Stimulated activated CD4-positive, alpha-beta T cell treated with anti-CD3 and anti-CD28 coated beads, Interleukin-12 subunit alpha, Interleukin-12 subunit beta, amount 100 ng/mL, for 4 hours (primary cell): ENCODE data around the gene EOLA2.
"Not testable (repeated sequence)": the region's sequence is repeated elsewhere in the genome, so short reads cannot be mapped to it uniquely, and the experiment has no call there.

Experiments
- DNase-seq: peaks from one replicate; pipeline ENCODE4 v3.0.0-alpha.2; 2020

The EOLA2 gene

DNA sequence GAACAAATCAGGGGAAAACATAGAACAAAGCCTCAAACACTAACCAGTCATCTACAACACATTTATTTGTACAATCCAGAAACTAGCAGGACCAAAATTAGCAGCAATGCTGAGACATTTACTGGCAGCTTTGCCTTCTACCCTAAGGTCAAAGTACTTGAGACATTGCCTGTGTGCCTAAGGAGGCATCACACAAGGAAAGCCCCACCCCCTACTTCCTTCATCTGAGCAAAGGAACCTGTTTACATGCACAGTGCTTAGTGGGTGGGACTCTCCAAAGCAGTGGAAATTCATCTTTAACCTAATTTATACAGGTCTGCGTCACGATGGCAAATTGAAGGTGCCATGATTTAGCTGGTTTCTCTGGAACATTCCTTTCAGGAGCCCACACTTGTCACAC lies 6.1 kb downstream of the EOLA2 start:
- not testable (repeated sequence) for DNase-seq

DNA sequence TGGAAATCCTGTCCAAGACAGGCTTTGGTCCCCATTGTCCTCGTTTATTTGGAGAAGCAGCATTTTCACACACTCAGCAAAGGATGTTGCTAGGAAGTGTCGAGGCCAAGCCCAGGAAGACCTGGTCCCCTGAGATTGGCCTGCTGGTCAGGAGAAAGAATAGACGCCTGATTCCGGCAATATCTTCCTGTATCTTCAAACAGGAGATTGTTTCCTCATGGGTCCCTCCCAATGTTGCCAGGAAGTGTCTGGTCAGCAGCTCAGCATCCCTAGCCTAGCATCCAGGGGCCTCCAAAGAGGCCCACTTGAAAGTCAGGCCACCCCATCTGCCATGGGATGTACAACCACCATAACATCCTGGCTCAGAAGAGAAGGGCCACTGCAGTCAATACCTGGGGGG lies 6.9 kb downstream of the EOLA2 start:
- not testable (repeated sequence) for DNase-seq

DNA sequence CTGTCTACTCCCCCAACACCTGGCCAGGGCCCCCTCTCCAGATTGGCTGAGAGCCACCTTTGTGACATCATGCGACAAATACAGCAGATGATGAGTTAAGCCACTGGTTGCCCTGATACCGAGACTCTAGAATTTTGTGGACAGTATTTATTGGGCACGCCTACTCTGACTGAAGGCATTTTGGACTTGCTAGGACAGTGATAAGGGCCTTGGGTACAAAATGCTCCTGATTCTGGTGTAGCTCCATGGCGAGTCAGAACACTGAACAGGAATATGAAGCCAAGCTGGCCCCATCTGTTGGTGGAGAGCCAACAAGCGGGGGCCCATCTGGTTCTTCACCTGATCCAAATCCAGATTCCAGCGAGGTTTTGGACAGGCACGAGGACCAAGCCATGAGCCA lies 8.9 kb downstream of the EOLA2 start, which contains the start of gene HSFX4:
HSFX4 (plus strand) TSS at position 174 of the 400 bp plus-strand sequence; CDS start at position 246, 72 bp downstream.
- DNase-seq = not testable (repeated sequence)

DNA sequence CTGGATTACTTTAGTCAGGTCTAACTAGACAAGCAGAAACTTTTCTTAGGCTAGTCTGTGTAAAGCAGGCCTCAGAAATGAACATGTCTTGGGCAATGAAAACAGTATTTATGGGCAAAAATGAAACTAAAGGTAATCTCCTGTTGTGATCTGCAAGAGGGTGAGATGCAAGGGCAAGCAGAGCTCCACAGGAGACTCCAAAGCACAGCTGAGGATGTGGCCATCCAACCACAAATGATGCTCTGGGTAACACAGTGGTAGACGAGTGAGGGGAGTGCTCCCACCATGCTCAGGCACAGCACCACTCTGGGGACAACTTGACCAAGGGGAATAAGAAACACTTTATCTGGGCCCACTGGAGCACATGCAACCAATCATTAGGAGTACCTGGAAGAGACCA lies 9.7 kb downstream of the EOLA2 start:
- DNase-seq = not testable (repeated sequence)

DNA sequence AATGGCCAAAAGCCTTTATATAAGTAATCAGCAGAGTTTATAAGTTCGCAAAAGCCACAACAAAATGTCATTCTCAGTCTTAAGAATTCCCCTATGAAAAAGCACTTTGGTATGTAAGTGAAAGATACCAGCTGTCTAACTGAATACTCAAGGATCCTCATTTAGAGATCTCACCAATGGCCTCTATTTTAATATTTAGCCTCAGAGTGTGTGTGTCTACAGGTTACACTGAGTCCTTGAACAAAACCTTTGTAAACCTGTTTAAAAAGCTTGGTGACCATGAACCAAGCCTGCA lies 10.4 kb downstream of the EOLA2 start:
- not testable (repeated sequence) for DNase-seq

DNA sequence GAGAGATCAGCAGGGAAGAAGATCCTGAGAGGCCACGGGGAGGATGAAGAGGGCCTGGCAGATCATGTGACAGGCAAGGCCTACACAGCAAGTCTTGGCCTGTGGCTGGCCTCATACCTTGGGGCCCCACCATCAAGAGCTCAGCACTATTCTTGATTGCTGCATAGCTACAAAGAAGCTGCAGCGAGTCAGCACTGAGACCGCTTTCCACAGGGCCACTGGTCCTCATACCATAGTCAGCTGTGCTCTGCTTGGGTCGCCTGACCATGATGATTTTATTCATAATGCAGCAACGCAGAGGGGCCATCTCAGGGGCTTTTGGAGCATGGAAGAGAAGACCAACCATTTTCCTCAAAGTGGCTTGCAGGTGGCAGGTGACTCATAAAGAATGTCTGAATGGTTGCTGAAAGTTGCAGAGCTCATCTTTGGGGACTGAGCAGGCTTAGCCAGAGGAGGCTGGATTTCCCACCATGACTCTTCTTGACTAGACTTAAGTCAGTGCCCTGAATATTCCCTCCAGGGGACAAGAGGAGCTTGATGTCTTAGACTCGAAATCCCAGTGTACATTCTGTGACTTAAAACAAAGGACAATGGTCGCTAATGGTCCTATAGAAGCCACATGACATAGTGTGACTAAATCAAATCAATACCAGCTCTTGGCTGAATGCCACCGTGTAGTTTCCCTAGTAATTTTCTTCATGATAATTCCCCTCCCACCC lies 10.9 kb downstream of the EOLA2 start:
- not testable (repeated sequence) for DNase-seq

DNA sequence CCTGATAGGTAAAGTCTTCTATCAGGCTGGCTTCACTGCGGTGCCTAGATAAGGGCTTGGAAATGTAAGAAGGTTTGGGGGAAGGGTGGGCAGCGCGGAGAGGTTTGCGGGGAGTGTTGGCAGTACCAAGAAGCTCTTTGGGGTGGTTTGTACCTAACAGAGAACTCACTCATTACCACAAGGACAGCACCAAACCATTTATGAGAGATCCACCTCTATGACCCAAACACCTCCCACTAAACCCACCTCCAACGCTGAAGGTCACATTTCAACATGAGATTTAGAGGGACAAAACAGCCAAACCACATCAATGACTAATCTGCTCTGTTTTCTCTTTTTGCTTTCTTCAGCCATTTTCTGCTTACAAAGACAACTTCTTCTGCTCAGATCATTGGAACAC lies 13.9 kb downstream of the EOLA2 start:
- DNase-seq = not testable (repeated sequence)

DNA sequence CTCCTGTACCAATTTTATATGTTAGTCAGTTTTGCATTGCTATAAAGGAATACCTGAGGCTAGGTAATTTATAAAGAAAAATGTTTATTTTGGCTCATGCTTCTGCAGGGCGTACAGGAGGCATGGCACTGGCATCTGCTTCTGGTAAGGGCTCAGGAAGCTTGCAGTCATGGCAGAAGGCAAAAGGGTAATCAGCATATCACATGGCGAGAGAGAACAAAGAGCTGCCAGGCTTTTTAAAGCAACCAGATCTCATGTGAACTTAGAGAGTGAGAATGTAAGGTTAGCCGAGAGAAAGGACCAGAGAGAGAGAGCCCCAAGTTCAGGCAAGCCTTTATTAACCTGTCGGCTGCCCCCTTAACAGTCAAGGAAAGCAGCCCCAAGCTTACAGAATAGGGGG lies 14.5 kb downstream of the EOLA2 start:
- DNase-seq = not testable (repeated sequence)

DNA sequence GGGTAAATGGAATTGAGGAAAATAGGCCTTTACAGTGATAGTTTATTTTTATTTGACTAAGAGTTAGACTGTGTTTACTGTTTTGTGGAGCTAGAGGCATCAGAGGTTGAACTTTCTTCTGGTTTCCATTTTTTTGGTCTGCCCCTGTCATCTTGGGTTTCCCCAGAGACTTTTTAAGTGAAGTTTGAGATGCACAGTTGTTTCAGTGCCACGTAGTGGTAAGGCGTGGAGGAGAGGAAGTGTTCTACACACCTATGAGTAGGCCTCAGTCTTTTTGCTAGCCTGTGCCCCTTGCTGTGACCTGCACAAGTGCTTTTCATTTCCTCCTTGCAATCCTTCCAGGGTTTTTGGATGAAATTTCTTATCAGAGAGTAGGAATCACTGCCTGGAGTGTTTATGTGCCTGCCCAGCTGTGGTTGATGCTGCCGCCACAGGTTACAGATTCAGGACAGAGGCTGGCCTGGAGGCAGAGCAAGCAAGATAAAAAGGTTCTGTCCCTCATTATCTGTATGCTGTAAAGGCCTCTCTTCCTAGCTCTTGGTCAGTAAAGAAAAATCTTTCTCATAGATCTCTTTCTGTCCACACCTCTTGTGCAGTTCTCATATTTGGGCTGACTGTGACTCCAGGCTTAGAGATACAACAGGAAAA lies 21.4 kb downstream of the EOLA2 start:
- no peak for DNase-seq

DNA sequence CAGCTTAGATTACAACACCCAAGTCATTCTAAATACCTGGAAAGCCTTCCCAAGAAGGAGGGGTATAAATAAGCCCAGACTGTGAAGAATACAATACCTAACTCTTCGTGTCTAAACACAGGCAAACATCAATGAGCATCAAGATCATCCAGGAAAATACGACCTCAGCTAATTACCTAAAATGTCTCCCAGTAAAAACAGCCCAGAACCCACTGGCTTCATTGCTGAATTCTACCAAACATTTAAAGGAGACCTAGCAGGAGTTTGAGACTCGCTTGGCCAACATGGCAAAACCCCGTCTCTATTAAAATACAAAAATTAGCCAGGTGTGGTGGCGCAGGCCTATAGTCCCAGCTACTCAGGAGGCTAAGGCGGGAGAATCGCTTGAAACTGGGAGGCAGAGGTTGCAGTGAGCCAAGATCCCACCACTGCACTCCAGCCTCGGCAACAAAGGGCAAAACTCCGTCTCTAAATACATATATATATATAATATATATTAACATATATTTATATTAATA lies 28.1 kb downstream of the EOLA2 start:
- DNase-seq = no peak

DNA sequence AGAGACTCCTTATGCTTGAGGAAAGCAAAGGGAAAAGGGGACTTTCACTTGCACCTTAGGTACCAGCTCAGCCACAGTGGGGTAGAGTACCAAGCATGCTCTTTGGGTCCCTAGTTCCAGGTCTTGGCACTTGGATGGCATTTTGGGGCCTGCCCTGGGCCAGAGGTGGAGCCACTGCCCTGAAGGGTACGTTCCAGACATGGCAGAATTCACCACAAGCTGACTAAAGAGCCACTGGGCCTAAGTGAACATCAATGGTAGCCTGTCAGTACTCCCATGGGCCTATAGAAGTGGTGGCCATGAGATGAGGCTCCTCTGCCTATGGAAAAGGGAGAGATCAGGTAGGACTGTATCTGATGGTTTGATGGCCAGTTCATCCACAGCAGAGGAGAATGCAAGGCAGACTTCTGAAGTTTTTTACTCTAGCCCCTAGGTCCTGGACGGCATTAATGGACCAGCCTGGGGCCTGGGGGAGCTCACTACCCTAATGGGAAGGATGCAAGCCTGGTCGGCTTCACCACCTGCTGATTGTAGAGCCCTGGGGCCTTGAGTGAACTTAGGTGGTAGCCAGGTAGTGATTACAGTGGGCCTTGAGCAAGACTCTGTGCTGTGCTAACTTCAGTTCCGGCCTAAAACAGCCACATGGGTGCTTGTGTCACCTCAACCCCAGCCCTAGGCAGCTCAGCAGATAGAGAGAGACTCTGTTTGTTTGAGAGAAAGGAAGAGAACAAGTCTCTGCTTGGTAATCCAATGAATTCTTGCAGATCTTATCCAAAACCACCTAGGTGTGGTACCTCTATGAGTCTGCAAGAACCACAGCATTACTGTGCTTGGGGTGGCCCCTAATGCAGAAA lies 28.7 kb downstream of the EOLA2 start:
- DNase-seq = no peak

DNA sequence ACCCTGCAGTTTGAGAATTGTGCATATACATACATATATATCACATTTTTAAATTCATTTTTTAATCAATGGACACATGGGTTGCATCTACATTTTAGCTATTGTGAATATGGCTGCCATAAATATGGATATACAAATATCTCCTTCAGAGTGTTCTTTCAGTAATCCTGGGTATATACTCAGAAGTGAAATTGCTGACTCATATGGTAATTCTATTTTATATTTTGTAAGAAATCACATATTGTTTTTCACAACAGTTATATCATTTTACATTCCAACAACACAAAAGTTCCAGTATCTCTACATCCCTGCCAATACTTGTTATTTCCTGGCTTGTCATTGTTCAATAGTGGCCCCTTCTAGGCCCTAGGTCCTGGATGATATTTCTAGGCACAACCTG lies 29.6 kb downstream of the EOLA2 start:
- DNase-seq = no peak

DNA sequence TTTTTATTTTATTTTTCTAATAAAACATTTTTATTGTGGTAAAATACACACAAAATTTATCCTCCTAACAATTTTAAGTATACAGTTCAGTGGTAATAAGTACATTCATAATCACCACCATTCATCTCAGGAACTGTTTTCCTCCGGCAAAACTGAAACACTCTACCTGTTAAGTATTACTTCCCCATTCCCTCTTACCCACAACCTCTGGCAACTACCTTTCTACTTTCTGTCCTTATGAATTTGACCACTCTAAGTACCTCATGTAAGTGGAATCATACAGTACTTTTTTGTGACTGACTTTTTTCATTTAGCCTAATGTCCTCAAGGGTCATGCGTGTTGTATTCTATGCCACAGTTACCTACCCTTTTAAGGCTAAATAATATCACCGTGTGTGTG lies 30.0 kb downstream of the EOLA2 start:
- no peak for DNase-seq

DNA sequence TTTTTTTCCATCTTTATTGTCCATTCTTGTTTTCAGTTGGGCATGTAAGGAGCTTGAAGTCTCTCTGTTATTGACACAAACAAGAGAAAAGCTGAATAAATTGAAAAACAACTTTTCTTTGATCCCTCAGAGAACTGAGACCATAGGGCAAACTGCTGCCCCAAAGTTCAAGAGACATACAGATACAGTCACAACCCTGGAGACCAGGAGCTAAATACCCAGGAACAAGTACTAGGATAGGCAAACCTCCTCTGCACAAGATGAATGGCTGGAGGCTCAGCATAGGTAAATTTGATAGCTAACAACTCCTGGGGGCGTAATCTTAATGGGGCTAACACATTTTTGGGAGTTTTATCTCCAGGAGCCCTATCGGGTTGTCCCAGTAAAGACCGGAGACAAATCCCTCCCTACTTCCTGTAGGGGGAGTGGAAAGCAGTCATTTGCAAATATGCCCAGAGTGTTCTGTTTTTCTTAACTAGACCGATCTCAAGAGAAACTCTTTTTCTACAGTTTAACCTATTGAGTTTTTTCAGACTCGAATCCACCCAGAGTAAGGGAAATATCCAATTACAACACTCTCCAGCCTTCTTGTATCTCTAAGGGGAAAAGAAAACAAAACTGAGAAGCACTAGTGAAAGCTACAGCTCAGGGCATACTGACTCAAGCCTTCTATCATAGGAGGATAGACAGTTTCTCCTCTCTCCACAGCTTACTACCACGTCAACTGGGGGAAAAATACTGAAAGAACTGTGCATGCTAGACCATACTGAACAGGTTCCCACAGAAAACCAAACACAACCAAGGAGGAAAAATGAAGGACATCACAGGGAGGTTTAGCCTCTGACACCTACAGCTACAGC lies 34.2 kb downstream of the EOLA2 start:
- DNase-seq = no peak

DNA sequence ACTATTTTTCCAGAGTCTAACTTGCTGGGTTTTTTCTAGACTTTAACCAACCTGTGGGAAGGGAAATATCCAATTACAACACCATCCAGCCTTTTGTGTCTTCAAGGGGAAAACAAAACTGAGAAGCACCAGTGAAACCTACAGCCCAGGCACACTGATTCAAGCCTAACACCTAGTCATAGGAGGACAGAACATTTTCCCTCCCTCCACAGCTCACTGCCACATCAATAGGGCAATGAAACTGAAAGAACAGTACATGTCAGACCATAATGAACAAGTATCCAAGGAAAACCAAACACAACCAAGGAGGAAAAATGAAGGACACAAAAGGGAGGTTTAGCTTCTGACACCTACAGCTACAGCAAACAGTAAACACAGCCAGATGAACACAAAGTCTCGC lies 39.7 kb downstream of the EOLA2 start:
- DNase-seq = no peak

DNA sequence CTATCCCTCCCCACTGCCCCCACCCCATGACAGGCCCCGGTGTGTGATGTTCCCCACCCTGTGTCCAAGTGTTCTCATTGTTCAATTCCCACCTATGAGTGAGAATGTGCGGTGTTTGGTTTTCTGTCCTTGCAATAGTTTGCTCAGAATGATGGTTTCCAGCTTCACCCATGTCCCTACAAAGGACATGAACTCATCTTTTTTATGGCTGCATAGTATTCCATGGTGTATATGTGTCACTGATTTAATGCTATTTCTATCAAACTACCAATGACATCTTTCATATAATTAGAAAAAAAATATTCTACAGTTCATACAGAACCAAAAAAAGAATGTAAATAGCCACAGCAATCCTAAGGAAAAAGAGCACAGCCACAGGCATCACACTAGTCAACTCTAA lies 47.5 kb downstream of the EOLA2 start:
- DNase-seq = not testable (repeated sequence)
